Stimulated activated CD8-positive, alpha-beta memory T cell treated with anti-CD3 and anti-CD28 coated beads, Interleukin-4, amount 100 ng/mL, for 1 hour (primary cell): ENCODE data around the gene ST3GAL2.
"Not testable (repeated sequence)": the region's sequence is repeated elsewhere in the genome, so short reads cannot be mapped to it uniquely, and the experiment has no call there.

ENCODE experiments used
- DNase-seq, 2 donors: peaks; one replicate each; pipeline ENCODE4 v3.0.0-alpha.2; 2020; ENCODE audit warnings: low read depth in 2 of 2, low spot score in 1 of 2

Gene ST3GAL2

DNA sequence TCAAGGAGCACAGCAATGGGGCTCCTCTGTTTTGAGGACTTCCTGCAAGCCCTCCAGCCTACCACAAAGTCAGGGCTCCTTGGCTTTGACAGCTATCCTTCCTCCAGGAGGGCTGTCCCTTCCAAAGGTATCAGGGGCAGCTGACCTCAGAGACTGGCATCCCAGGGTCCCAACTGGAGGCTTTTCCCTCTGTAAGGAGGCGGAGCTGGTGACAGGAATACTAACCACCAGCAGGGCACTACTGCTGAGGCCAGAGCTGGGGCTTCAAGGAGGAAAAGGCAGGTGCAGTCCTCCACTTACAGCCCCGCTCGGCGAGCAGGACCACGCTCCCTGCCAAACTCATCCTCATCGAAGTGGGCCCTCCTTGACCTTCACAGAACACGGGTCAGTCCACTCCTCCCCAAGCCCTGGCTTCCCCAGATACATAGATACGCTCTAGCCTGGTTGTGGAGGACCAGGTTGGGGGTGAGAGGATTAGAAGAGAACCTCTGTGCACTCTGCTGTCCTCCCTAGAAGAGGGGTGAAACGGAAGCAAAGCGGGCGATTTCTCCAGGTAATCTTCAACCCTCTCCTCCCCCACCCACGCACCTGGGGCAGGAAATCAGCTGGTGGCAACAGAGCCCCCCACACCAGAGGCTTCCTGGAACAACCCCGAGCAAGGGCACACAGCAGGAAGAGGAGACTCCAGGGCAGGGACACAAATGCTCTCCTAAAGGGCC lies 20.5 kb downstream of the ST3GAL2 start:
- DNase-seq = no peak

DNA sequence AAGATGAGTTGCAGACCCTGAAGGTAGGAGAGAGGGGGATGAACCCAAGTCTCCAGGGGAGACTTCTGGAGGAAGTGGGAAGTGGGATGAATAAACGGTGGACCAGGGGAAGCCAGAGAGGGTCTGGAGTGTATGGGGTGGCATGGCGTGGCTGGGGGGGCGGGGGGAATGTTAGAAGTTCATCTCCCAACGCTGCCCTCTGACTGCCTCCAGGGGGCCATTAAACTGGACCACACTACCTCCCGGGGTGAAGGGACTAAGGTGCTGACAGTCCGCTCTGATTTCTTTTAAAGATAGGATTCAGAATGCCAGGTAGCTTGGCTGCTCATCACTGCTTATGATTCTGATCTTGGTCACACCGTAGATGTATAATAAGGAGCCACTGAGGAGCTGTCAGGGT lies 21.2 kb downstream of the ST3GAL2 start:
- no peak for DNase-seq

DNA sequence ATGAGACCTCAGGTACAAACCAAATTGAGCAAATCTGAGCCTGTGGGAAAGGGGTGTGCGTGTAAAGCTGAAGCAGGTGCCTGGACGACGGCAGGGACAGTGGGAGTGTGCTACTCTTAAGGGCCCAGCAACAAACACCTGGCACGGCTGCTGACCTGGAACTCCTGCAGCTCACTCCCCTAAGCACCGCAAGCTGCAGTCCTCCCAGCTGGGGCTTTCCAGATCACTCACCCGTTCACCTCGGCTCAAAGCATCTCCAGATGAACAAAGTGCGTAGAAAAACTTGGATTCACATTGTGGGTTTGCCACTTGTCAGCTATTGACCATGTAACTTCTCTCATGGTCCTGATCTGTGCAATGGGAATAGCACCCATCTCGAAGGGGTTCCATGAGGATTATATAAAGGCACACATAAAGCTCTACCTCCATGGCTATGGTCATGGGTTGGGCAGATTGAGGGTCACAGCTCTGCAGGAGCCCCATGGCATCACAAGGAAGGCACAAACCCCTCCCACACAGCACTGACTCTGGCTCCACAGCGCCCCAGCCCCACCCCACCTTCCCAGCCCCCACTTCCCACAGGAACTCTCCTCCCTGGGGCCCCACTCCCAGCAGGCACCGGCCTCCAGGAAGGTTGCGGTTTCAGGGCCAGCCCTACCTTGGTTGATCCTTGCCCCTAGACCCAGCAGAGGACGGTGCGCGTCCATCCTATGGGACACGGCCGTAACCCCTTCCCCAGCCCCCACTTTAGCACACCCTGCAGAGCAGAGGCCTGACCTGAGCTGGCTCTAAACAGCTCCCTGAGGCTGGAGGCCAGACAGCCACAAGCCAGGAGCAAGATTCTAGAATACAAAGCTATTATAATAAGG lies 21.9 kb downstream of the ST3GAL2 start:
- DNase-seq = no peak

DNA sequence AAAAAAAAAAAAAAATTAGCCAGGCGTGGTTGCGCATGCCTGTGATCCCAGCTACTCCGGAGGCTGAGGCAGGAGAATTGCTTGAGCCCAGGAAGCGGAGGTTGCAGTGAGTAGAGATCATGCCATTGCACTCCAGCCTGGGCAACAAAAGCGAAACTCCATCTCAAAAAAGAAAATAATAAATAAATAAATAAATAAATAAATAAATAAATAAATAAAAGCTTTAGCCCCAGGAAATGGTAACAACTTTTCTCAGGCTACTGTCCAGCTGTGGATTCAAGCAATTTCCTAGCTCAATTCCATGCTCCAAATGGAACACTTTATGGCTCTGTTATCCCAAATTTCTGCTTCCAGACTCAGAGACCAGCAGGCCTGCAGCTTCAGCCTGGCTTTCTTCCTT lies 25.3 kb downstream of the ST3GAL2 start:
- DNase-seq = not testable (repeated sequence)

DNA sequence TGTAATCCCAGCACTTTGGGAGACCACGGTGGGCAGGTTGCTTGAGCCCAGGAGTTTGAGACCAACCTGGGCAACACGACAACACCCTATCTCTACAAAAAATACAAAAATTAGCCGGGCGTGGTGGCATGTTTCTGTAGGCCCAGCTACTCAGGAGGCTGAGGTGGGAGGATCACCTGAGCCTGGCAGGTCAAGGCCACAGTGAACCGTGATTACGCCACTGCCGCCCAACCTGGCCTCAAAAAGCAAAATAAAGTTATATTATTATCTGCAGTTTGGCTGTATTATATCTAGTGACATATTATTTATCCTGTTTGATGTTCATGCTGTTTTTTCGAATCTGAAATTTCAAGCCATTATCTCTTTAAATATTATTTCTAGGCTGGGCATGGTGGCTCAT lies 26.5 kb downstream of the ST3GAL2 start:
- no peak for DNase-seq

DNA sequence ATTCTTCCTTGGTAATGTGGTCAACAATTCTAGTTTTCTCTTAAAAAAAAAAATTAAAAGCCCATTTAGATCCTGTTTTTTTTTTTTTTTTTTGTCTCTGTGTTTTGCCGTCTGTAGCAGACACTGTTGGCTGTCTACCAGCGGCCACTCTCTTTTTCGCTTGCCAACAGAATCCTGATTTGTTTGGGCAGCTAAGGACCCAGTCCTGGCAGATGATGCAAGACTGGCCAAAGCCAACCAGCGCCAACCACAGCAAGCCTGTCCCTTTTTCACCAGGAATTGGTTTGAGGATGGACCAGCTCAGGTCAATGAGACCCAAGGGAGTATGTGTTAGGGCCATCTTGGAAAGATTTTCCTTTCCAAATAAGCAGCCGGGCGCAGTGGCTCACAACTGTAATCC lies 28.2 kb downstream of the ST3GAL2 start:
- DNase-seq = no peak

DNA sequence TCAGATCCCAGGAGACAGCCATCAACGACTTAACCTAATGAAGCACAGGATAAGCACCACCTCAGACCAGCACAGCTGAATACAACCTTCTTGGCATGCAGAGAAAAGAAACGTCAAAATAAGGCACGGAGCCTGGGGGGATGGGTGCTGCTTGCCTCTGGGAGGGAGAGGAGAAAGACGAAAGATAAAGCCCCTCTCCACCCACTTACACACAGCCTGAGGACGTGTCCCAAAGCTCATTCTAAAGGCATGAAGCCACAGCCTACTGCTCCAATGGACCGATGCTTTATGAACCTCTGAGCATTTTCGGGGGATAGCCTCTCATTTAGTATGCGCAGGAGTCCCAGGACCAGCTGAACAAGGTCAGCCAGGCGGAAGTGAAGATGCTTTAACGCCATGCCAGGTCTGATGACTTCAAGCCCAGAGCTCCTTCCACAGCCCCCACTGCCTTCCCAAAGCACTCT lies 31.1 kb downstream of the ST3GAL2 start:
- no peak for DNase-seq

DNA sequence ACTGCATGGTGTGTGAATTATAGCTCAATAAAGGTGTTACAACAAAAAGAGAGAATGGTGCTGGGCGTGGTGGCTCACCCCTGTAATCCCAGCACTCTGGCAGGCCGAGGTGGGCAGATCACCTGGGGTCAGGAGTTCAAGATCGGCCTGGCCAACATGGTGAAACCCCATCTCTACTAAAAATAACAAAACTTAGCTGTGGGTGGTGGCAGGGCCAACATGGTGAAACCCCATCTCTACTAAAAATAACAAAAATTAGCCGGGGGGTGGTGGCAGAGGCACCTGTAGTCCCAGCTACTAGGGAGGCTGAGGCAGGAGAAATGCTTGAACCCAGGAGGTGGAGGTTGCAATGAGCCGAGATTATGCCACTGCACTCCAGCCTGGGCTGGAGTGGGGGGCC lies 32.8 kb downstream of the ST3GAL2 start:
- DNase-seq = not testable (repeated sequence)

DNA sequence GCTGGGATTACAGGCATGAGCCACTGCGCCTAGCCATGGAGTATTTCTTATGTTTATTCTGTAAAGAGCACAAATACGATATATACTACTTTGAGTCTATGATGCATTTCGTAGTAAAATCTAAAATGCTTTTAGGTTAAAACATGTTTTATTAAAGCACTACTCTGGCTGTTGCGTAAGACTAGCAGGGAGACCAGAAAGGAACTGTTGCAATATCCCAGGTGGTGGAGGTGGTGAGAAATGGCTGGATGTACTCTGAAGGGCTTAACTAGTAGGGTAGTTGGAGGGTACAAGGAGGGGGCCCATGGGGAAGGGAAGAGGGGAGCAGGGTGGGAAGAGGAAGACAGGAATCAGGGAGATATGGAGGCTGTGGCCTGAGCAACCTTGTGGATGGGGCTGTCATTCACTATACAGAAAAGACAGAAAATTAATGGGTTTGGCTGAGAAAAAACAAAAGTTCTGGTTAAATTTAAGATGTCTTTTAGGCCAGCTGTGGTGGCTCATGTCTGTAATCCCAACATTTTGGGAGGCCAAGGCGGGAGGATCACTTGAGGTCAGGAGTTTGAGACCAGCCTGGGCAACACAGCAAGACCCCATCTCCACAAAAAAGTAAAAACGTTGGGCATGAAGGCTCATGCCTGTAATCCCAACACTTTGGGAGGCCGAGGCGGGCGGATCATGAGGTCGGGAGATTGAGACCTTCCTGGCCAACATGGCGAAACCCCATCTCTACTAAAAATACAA lies 35.8 kb downstream of the ST3GAL2 start:
- no peak for DNase-seq

DNA sequence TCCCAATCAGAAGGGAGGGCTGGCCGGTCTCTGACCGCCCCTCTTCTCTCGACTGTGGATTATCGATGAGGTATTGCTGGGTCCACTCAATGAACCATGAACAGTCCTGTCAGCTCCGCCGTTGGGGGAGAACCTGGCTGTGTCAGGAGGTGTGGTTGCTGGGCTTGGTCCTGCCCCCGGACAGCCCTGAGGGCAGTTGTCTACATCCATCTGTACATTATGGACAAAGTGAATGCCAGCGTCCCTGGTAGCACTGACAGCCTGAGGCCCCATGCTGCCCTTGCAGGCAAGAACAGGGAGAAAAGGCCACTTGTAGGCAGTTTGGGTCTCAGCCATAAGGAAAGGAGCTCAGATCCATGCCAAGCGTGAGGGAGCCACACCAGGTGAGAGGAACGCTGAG lies 38.9 kb downstream of the ST3GAL2 start:
- no peak for DNase-seq

DNA sequence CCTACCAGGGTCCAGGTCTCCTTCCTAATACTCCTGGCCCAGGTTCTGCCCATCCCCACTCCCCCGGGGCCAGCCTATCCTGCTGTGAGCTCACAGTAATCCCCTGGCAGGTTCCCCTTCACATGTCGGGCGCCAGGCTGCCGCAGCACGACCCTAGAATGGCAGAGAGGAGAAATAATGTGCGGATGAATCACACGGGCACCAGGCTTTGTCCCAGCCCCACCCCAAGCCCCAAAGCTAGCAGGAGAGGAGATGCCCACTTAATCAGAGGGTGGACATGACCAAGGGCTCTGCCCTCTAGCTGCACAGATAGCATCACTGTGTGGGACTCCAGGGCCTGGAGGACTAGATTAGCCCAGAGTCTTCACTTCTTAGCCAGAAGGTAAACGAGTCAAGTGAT lies 39.5 kb downstream of the ST3GAL2 start:
- no peak for DNase-seq

DNA sequence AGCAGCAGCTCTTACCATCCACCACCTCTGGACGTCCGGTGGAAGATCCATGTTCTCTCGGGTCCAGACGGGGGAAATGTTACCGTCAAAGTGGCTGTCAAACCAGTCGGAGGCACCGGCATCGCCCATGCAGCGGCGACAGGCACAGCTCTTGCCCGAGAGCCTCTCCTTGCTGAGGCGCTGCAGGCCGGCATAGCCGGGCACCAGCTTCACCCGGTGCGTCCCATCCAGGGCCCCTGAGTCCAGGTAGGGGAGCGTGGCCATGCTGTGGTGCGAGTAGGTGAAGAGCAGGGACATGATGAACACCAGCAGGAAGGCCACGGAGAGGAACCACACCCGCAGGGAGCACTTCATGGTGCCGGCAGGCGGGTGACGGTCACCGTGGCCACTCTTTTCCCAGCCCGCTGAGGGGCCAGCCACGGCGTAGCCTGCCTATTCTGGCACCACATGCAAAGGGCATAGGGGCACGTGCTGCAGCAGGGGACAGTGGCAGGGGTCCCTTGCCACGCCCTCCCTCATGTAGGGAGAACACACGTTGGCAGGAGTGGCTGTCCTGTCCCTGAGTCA lies 40.6 kb downstream of the ST3GAL2 start:
- no peak for DNase-seq

DNA sequence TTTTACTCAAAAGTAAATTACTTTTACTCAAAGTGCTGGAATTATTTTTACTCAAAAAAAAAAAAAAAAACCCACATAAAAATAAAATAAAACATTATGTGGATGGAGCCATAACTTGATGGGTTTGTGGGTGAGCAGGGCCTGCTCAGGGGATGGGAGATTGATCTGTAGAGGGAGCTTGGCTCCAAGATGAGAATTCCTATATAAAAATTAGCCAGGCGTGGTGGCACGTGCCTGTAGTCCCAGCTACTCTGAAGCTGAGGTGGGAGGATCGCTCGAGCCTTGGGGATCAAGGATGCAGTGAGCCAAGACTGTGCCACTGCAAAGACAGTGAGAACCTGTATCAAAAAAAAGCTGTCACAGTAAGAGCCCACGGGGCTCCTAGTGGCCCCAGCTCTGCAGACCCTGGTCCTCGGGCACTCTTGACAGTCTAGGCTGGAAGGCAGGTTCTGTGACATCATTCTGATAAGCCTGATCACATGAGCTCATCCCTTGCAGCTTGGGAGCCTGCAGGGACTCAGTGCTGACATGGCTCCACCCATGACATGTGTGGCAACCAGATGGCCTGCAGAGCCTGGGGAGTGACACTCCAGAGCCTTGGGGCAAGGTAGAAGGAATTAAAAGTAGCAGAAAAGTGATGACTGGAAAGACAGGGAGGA lies 42.5 kb downstream of the ST3GAL2 start:
- no peak for DNase-seq

DNA sequence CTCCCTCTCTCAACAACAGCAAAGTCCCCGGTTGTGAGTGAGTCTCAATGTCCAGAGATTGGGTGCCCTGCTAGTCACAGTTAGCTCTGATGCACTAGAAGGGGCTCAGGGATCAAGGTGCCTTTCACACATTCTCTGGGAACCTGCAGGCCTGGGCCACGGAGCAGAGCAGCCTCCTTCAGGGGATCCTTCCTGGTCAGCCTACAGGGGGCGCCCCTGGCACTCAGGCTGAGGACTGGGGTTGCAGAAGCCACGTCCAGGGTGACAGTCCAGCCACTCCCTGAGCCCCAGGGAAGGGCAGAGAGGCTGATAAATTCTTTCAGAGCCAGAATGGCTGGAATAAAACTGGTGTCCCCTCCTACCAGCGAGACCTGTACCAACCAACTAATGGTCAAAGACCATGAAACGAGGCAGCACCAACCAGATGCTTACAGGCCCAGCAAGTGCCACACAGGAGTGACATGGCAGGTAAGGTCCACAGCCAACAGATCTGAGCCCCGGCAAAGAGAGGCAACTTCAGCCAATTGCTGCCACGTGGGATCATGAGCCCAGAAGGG lies 43.5 kb downstream of the ST3GAL2 start:
- peak; percentile 31 to 35 for DNase-seq

DNA sequence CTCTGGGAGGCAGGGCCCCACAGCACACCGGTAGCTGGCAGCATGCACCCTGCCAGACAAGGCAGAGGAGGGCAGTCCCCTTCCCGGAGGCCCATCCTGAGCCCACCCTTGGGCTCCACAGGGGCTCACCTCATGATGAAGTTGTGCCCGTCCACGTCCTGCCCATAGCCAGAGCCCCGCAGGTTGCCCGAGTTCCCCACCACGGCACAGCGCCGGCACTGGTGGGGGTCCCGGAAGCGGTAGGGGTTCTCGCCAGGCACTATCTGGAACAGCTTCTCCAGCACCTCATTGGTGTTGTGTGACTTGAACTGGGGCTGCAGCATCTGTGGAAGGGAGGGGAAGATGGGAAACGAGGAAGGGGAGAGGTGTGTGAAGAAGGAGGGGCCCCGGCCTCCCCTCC lies 44.0 kb downstream of the ST3GAL2 start:
- DNase-seq = no peak

DNA sequence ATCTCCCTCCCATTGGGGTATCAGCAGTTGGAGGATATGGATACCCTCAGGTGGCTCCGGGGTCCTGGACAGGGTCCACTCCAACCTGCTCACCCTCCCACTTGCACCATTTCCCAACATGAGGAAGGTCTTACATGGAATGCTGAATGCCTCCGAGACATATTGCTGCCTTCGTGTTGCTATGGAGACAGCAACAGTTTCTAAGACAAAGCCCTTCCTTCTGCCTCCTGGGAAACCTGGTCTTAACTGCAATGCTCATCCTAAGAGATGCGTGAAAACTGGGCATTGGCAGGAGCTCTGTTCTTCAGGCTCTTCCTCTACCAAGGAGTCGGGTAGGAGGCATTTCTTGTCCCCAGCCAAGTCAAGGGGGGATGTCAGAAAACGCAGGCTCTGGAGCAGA lies 45.2 kb downstream of the ST3GAL2 start:
- DNase-seq = no peak

DNA sequence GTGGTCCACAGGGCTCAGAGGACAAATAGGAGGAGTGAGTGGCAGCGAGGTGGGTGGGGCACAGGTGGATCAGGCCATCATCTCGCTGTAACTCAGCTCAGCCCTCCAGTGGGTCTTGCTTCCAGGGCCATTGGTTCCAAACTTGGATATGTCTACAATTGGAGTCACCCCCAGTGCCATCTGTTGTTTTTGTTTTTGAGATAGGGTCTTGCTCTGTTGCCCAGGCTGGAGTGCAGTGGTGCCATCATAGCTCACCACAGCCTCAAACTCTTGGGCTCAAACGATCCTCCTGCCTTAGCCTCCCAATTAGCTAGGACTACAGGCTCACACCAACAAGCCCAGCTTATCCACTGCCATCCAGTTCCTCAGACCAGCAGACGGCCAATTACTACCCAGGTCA lies 46.3 kb downstream of the ST3GAL2 start:
- DNase-seq = no peak

DNA sequence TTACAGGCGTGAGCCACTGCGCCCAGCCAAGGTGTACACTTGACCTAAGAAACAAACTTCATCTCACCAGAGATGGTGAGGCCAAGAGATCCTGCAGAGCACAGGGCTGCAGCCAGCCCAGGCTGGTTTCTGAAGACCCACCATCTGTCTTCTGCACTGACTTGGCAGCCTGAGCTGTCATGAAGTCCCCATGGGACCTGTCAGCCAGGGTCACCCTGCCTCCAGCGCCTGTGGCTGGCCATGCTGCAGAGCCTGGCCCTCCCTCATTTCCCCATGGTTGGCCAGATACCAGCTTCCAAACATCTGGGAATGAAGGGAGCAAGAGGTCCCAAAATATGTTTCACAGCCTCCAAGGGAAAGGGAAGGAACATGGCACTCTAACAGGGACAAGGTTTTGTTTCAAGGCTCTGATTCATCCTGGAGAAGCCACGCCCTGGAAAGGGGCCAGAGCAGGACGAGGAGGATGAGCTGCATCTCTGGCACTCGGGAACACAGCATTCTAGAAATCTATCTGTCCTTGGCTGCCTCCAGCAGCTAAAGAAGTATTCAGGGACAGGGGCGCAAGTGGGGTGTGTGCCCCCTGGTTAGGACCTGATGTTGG lies 46.9 kb downstream of the ST3GAL2 start:
- no peak for DNase-seq

DNA sequence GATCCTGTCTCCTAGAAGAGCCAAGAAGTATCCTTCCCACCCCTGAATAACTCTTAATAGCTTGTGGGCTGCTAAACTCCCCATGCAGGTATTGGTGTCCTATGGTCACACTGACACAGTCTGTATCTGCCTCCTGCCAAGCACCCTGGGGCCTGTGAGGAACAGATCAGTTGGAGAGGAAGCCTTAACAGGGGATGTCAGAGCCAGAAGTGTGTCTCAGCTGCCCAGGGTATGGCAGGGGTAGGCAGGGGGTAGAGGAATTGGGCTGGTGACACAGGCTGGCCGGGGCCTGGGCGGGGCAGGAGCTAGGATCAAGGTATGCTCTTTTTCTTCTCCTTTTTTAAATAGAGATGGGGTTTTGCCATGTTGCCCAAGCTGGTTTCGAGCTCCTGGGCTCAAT lies 47.5 kb downstream of the ST3GAL2 start:
- no peak for DNase-seq

DNA sequence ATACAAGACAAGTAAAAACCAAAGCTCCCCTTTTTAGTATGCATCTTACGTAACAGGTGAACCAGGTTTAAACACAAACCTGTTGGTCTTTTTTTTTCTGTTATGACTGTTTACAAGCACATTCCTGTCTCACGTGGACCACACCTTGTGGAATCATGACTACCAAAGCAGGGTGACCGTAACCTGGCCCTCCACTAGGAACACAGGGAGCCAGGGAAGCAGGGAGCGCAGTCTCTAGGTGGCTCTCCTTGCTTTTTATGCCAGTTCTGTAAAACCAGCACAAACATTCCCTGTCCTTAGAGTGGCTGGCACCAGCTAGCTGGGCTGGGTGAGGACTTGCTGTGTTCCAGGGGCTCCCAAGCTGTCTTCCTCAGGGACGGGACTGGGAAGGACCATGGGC lies 48.1 kb downstream of the ST3GAL2 start:
- no peak for DNase-seq
